Left kidney (tissue), 1 donor: Measurements from ENCODE around the gene UBE2L6. TPM values are rescaled to one million over a fixed set of nuclear protein-coding genes. Genes with fewer than 3 reads are reported as not detected.

Source experiments
- polyA plus RNA-seq: library from polyadenylated mRNA; unstranded; fragments of 120-200 nt; gene quantifications from one replicate; pipeline ENCODE4 v1.2.1, GENCODE V29; 2013; ENCODE audit not compliant: insufficient read length

UBE2L6 gene
- polyA plus RNA-seq, 1 donor, result 31.2 TPM

Other genes starting within 250 kb of the UBE2L6 start
- 69.1 TPM for gene TNKS1BP1, start 242.7 kb downstream of the UBE2L6 start, polyA plus RNA-seq
- 200 TPM for gene SSRP1, start 231.8 kb downstream of the UBE2L6 start, polyA plus RNA-seq
- 0.40 TPM for gene P2RX3, start 229.3 kb downstream of the UBE2L6 start, polyA plus RNA-seq
- gene PRG3, start 186.5 kb downstream of the UBE2L6 start, polyA plus RNA-seq, result 0.48 TPM
- gene PRG2, start 177.0 kb downstream of the UBE2L6 start, polyA plus RNA-seq, result 0.68 TPM
- gene SLC43A3, start 140.6 kb downstream of the UBE2L6 start, polyA plus RNA-seq, result 27.2 TPM
- gene RTN4RL2, start 107.1 kb downstream of the UBE2L6 start, polyA plus RNA-seq, result 2.5 TPM
- gene SLC43A1, start 52.0 kb downstream of the UBE2L6 start, polyA plus RNA-seq, result 7.2 TPM
- gene TIMM10, start 36.9 kb downstream of the UBE2L6 start, polyA plus RNA-seq, result 32.4 TPM
- 0.47 TPM for gene SMTNL1, start 30.1 kb downstream of the UBE2L6 start, polyA plus RNA-seq
- gene SERPING1, start 30.0 kb upstream of the UBE2L6 start, polyA plus RNA-seq, result 137 TPM
- 5.1 TPM for gene YPEL4, start 82.2 kb upstream of the UBE2L6 start, polyA plus RNA-seq
- gene CLP1, start 90.1 kb upstream of the UBE2L6 start, polyA plus RNA-seq, result 15.6 TPM
- gene ZDHHC5, start 100.4 kb upstream of the UBE2L6 start, polyA plus RNA-seq, result 48.5 TPM
- 18.2 TPM for gene MED19, start 144.5 kb upstream of the UBE2L6 start, polyA plus RNA-seq
- gene TMX2, start 144.9 kb upstream of the UBE2L6 start, polyA plus RNA-seq, result 123 TPM
- gene SELENOH, start 173.8 kb upstream of the UBE2L6 start, polyA plus RNA-seq, result 97.0 TPM
- gene BTBD18, start 184.1 kb upstream of the UBE2L6 start, polyA plus RNA-seq, result 0.70 TPM
- gene CTNND1, start 194.1 kb upstream of the UBE2L6 start, polyA plus RNA-seq, result 239 TPM